DMS53 (cell line): ENCODE results near the gene KLHL8.

Experiments
- DNase-seq: peaks from one replicate; lab custom pipeline; 2025; lab: John Stamatoyannopoulos, UW

Gene KLHL8

DNA sequence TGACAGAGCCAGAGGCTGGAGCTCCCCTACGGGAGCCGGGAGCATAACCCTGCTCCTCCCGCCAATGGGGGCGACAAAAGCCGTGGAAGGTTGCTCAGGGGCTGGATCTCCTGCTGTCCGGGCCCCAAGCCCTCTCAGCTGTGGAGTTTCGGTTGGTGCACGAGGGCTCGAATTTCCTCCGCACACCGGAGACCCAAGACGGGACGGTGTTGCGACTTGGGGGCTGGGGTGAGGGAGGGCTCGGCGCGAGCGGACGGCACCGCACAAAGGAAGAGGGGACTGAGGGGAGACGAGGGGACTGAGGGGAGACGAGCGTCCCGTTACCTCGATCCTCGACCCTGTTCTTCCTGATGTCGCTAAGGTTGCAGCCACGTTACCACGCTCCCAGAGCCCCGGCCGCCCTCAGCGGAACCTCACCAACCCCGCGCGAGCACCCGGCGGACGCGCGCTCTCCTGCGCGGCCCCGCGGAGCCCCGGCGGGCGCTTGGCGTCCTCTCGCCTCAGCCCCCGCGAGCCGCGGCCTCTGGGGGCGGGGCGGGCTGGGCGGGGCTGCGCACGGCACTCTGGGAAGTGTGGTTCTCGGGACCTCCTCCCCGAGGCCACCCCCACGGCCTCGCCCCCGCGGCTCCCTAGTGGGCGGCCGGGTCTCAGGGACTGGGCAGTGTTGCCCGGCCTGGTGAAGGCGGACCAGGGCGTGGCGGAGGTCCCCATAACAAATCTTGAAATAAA lies at the start of gene KLHL8:
Gene KLHL8, minus strand, starts transcription at position 525 of the 729 bp plus-strand sequence. CDS start 25,079 bp downstream, outside the sequence.
- peak; percentile 92 for DNase-seq

- DNase-seq, result peak; percentile 66
Observed at GRCh38 chr4:87270144-87270543, 49.7 kb upstream of the KLHL8 start.

DNA sequence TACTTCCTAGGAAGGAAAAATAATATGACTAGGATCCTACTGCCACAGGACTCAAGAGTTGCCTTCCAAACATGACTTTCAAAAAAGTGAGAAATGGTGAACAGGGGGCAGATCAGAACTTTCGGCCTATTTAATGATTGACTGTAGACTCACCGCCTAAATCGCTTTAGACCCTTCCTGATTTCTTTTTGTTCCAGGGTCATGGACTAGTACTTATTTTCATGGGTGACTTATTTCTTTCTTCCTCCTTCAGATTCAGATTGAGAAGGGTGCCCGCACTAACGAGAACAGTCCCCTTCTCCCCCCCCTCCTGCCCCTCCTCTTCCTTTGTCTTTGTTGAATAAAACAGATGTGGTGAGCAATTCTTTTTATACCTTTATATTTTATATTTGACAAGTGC lies 48.0 kb upstream of the KLHL8 start:
- no peak for DNase-seq

GRCh38 chr4:87266986-87267385 lies 46.6 kb upstream of the KLHL8 start:
- no peak for DNase-seq

DNA sequence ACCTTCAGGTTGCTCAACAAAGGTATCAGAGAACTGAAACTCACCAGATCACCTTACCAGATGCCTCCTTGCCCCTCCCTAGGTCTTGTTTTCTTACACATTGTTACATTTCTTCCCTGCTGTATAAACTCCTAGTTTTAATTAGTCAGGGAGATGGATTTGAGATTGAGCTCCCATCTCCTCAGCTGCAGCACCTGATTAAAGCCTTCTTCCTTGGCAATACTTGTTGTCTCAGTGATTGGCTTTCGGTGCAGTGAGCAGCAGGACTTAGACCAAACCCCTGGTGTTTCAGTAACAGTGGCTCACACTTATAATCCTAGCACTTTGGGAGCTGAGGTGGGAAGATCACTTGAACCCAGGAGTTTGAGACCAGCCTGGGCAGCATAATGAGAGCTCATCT lies 42.5 kb upstream of the KLHL8 start:
- no peak for DNase-seq

DNA sequence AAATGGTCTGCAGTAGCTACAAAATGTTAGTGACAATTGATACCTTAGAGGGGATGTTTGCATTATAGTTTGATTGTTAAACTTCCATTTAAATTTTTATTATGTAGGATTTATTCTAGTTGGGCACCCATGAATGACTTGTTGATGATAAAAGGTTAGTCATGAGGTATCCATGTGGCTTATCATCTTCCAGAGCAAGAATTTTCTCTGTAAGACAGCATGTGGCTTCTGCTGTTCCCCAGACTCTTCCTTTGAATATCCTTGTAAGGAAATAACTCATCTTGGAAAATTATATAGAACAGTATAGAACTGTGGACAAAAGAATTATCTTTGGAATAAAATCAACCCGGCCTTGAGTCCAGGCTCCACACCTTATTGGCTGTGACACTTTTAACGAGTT lies 40.1 kb upstream of the KLHL8 start:
- no peak for DNase-seq

- DNase-seq, result no peak
Observed at GRCh38 chr4:87258677-87259076, 38.3 kb upstream of the KLHL8 start.

- no peak for DNase-seq
Observed at GRCh38 chr4:87257523-87257922, 37.1 kb upstream of the KLHL8 start.

- DNase-seq, result no peak
Observed at GRCh38 chr4:87255755-87256154, 35.3 kb upstream of the KLHL8 start.

DNA sequence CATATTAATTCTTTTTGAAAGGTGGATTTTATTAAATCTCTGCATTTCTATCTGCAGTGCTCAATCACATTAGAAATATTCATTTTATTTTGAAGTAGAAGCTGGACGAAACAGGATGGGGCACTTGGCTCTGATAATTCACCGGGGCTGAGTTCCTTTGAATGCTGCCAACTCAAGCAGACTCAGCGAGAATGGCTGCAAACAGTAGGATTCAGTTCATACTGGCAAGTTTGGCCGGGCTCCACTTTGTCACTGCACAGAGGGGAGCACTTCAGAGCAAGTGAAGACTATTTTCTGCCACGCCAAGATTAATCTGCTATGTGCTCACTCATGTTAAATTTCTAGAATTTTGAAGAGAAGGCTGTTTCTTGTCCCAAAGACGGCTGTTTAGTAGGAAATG lies 30.7 kb upstream of the KLHL8 start:
- DNase-seq, result no peak

DNA sequence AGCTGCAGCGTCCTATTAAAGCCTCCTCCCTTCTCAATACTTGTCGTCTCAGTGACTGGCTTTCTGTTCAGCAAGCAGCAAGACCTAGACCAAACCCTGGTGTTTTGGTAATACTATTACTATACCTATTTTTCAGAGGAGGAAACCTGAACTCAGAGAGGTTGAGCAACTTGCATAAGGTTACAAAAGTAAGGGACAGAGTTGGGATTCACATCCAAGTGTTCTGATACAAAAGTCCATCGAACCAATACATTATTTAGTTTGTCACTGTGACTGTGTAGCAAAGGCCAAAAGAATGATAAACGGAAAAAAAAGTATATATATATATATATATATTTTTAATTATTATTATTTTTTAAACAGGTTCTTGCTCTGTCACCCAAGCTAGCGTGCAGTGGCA lies 29.9 kb upstream of the KLHL8 start:
- DNase-seq, result no peak

DNA sequence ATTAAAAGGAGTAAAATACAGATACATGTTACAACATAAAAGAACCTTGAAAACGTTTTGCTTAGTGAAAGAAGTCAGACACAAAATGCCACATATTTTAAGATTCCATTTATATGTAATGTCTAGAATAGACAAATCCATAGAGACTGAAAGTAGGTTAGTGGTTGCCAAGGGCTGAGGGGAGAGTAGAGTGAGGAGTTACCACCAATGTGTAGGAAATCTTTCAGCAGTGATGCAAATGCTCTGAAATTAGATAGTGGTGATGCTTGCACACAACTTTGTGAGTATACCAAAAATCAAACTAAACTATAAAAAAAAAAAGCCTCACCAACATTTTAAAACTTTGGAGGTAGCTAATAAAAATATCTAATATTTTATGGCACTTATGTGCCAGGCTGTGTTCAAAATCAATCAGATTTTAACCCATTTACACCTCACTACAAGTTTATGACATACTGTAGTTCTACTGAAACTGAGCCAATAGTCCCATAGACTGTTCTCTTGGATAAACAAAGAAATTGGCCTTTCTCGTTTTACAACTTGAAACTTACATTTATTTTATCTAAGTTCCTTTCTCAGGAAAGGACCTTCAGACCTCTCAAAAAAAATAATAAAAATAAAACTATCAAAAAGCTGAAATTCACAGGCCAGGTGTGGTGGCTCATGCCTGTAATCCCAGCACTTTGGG lies 29.1 kb upstream of the KLHL8 start:
- DNase-seq, result no peak

GRCh38 chr4:87243426-87244053 lies 23.1 kb upstream of the KLHL8 start:
- peak; percentile 51 for DNase-seq

GRCh38 chr4:87241336-87241735 lies 20.9 kb upstream of the KLHL8 start:
- DNase-seq, result no peak

DNA sequence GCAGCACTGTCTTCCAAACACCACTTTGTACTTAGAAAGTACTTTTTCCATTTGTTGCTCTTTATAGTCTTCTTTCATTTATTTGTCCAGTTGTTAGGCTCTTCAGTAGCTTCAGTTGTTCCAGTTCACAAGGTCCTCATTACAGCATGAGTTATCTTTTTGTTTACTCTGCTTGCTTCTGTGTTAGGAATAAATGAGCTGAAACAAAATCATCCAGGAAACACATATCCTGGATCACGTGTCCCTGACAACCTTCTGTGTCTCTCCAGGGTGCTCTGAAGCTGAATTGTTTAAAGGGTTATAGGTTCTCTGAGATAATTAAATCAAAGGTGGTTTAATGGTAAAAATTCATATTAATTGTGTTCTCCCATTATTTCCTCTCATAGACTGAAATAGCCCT lies 19.9 kb upstream of the KLHL8 start:
- DNase-seq, result peak; percentile 65

- no peak for DNase-seq
Observed at GRCh38 chr4:87239821-87240220, 19.4 kb upstream of the KLHL8 start.

- no peak for DNase-seq
Observed at GRCh38 chr4:87239194-87239593, 18.8 kb upstream of the KLHL8 start.

DNA sequence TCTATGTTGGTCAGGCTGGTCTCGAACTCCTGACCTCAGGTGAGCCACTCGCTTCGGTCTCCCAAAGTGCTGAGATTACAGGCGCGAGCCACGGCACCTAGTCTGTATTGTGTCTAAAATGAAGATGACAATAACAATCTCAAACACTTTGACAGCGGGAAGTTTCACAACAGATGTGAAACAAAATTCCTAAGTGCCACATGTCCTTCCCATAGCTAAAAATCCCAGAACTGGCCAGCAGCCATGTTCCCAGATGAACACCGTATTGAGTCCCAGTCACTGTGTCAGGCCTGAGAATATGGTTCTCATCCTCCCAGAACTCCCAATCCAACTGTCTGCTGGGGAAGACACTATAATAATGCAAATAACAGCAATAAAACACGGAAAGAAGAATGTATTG lies 16.4 kb upstream of the KLHL8 start:
- DNase-seq, result no peak

GRCh38 chr4:87235020-87235671 lies 14.7 kb upstream of the KLHL8 start:
- DNase-seq, result no peak

DNA sequence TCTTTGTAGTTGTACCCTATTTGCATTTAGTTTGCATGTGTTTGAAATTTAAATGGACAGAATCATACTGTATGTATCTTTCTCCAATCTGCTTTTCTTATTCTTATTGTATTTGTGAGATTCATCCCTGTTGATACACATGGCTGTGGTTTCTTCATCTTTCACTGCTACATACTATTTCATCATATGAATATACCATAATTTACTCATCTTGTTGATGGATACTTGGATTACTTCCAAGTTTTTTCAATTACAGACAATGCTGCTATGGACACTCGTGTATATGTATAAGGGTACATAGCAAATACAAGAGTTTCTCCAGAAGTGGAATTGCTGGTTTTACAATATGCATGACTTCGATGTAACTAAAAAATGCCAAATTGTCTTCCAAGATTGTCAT lies 11.8 kb upstream of the KLHL8 start:
- no peak for DNase-seq

GRCh38 chr4:87230806-87231205 lies 10.4 kb upstream of the KLHL8 start:
- no peak for DNase-seq

GRCh38 chr4:87229979-87230378 lies 9.6 kb upstream of the KLHL8 start:
- DNase-seq, result no peak
